CD14-positive monocyte (primary cell): ENCODE data around the gene PTPRQ. TPM values are rescaled to one million over a fixed set of nuclear protein-coding genes. Genes with fewer than 3 reads are reported as not detected.
A peak's percentile ranks its signal among the peaks of the same experiment; 100 is the strongest.

Source experiments
- DNase-seq, 3 donors: peaks; one replicate each; pipeline ENCODE4 v3.0.0-alpha.2; 2011 to 2022
- H2AFZ ChIP-seq: 2 replicates; pipeline ENCODE4 v1.6.0; 2012; ENCODE audit warnings: mild to moderate bottlenecking, low read depth, low read length, inconsistent platforms; ENCODE audit not compliant: insufficient read depth, poor library complexity, severe bottlenecking
- H3K27ac ChIP-seq, 2 donors: 1 replicate in 1 of 2; 2 replicates in 1 of 2; pipeline ENCODE4 v1.5.1; 2012 to 2013; ENCODE audit warnings: low read length in 2 of 2, control low read depth in 1 of 2, inconsistent platforms in 1 of 2, low read depth in 1 of 2, mild to moderate bottlenecking in 1 of 2
- H3K27me3 ChIP-seq, 2 donors: one replicate each; pipeline versions ENCODE4 v1.6.0 to v1.6.1; 2011 to 2013; ENCODE audit warnings: low read length in 2 of 2; ENCODE audit not compliant: control insufficient read depth in 2 of 2, insufficient read depth in 2 of 2
- H3K36me3 ChIP-seq, 2 donors: replicated peaks in 1 of 2; 1 replicate in 1 of 2; 2 replicates in 1 of 2; pipeline versions ENCODE4 v1.5.1 to v1.6.1; 2012 to 2013; ENCODE audit warnings: low read length in 2 of 2, control low read depth in 1 of 2, inconsistent platforms in 1 of 2, mild to moderate bottlenecking in 1 of 2; ENCODE audit not compliant: insufficient read depth in 2 of 2, control insufficient read depth in 1 of 2
- H3K4me1 ChIP-seq, 2 donors: 1 replicate in 1 of 2; 2 replicates in 1 of 2; pipeline versions ENCODE4 v1.5.1 to v1.6.1; 2012 to 2013; ENCODE audit warnings: low read length in 2 of 2, control low read depth in 1 of 2, inconsistent platforms in 1 of 2, mild to moderate bottlenecking in 1 of 2, moderate library complexity in 1 of 2; ENCODE audit not compliant: insufficient read depth in 2 of 2, control insufficient read depth in 1 of 2
- H3K4me2 ChIP-seq: replicated peaks from 2 replicates; pipeline ENCODE3; 2012; ENCODE audit warnings: low read length, moderate library complexity, mild to moderate bottlenecking; ENCODE audit not compliant: poor library complexity, severe bottlenecking; ENCODE audit errors: extremely low read depth
- H3K4me3 ChIP-seq, 3 experiments: fragments of 200-600 bp in 1 of 3; sonication (generic) in 1 of 3; replicated peaks in 1 of 3; 1 replicate in 2 of 3; 2 replicates in 1 of 3; pipeline ENCODE4 v1.5.1; 2011 to 2013; ENCODE audit warnings: low read length in 3 of 3, mild to moderate bottlenecking in 3 of 3, control low read depth in 2 of 3, low read depth in 2 of 3, inconsistent platforms in 1 of 3, moderate library complexity in 1 of 3
- H3K79me2 ChIP-seq: 2 replicates; pipeline ENCODE4 v1.6.0; 2012; ENCODE audit warnings: mild to moderate bottlenecking, control low read depth, inconsistent platforms, low read length, moderate library complexity; ENCODE audit not compliant: insufficient read depth
- H3K9ac ChIP-seq: 2 replicates; pipeline ENCODE4 v1.6.0; 2017; ENCODE audit warnings: low read length, mild to moderate bottlenecking; ENCODE audit not compliant: insufficient read depth, poor library complexity, severe bottlenecking
- H3K9me3 ChIP-seq, 2 donors: replicated peaks in 1 of 2; 1 replicate in 1 of 2; 2 replicates in 1 of 2; pipeline versions ENCODE4 v1.5.1 to v1.6.1; 2012 to 2013; ENCODE audit warnings: low read length in 2 of 2, control low read depth in 1 of 2; ENCODE audit not compliant: control insufficient read depth in 1 of 2, insufficient read depth in 1 of 2
- H4K20me1 ChIP-seq: 2 replicates; pipeline ENCODE4 v1.6.0; 2012; ENCODE audit warnings: mild to moderate bottlenecking, low read length, control low read depth, moderate library complexity; ENCODE audit not compliant: insufficient read depth
- H3K27ac Mint-ChIP-seq, 7 donors: one replicate each; pipeline ENCODE4 v1.8.0; 2020; ENCODE audit warnings: mild to moderate bottlenecking in 7 of 7, mixed read lengths in 7 of 7, moderate library complexity in 6 of 7, inconsistent platforms in 2 of 7
- H3K27me3 Mint-ChIP-seq, 3 donors: one replicate each; pipeline ENCODE4 v1.8.0; 2021 to 2022; ENCODE audit warnings: low read depth in 3 of 3, mild to moderate bottlenecking in 3 of 3, mixed read lengths in 3 of 3, moderate library complexity in 3 of 3, inconsistent platforms in 1 of 3
- H3K36me3 Mint-ChIP-seq, 2 donors: one replicate each; pipeline ENCODE4 v1.8.0; 2020; ENCODE audit warnings: mixed read lengths in 2 of 2, inconsistent platforms in 1 of 2, mild to moderate bottlenecking in 1 of 2
- H3K4me1 Mint-ChIP-seq: one replicate; pipeline ENCODE4 v1.8.0; 2020; ENCODE audit warnings: mild to moderate bottlenecking, mixed read lengths
- H3K4me3 Mint-ChIP-seq, 2 donors: one replicate each; pipeline ENCODE4 v1.8.0; 2020; ENCODE audit warnings: mild to moderate bottlenecking in 2 of 2, mixed read lengths in 2 of 2, moderate library complexity in 1 of 2
- H3K9me3 Mint-ChIP-seq, 7 donors: one replicate each; pipeline ENCODE4 v1.8.0; 2020 to 2022; ENCODE audit warnings: mixed read lengths in 7 of 7, mild to moderate bottlenecking in 6 of 7, moderate library complexity in 6 of 7, inconsistent platforms in 2 of 7
- WGBS: methylation state at CpG from one replicate; pipeline ENCODE4 v1.1.5; 2013; ENCODE audit warnings: missing lambda C conversion rate; ENCODE audit not compliant: insufficient coverage; 5-methylcytosine and 5-hydroxymethylcytosine counted together
- intact Hi-C, 2 donors: fragments of 100-400 bp; cut with micrococcal nuclease; formaldehyde crosslinking; loops; one replicate each; pipeline versions ENCODE4 v1.15.0 to v1.15.1; 2023
- polyA plus RNA-seq, 3 donors: library from polyadenylated mRNA; depleted of rRNA in 1 of 3; unstranded in 2 of 3; stranded (reverse) in 1 of 3; fragments of 300-500 nt in 2 of 3; fragments of >200 nt in 1 of 3; fragmentation: Illumina TruSeq in 2 of 3; gene quantifications; 1 replicate in 2 of 3; 2 replicates in 1 of 3; pipeline ENCODE4 v1.2.3, GENCODE V29; 2012 to 2021
- TF ChIP-seq, protein P1 (sequence below): fragments of 200-600 bp; IDR thresholded peaks from one replicate; pipeline ENCODE4 v1.8.0; 2022; ENCODE audit warnings: antibody characterized with exemption, mild to moderate bottlenecking

The PTPRQ gene
- polyA plus RNA-seq, 3 donors: not detected

DNA sequence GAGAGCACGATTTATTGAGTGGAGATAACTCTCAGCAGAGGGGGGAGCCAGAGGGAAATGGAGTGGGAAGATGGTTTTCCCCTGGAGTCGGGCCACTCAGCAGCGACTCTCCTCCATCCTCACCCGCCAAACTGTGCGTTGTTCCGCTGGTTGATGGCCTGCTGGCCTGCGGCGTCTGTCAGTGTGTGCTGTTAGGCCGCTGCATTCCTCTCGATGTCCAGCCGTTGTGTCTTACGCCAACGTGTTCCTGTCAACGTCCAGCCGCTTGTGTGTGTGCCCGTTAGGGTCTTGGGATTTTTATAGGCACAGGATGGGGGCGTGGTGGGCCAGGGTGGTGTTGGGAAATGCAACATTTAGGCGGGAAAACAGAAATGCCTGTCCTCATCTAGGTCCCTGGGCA, 69.2 kb downstream of the PTPRQ start:
- Histone ChIP-seq H3K4me2 (no peak overlapping the region), H3K79me2 (no peaks in the 10 kb centered on the region), H3K36me3 (no peaks in the 10 kb centered on the region), H3K4me1 (no peaks in the 10 kb centered on the region), H3K9ac (no peak overlapping the region), H4K20me1 (no peaks in the 10 kb centered on the region), H3K27ac (no peak overlapping the region), H2AFZ (no peak overlapping the region), H3K27me3 (peaks cover 0 to 6% of the 10 kb centered on the region in 2 donors), H3K9me3 (peaks cover 0 to 4% of the 10 kb centered on the region in 2 donors), H3K4me3 (no peak overlapping the region)
- H3K27me3 Mint-ChIP-seq: peaks cover 4 to 23% (median 8%) of the 10 kb centered on the region in 3 donors
- peaks cover 0 to 9% (median 2%) of the 10 kb centered on the region in 7 donors for H3K9me3 Mint-ChIP-seq
- peaks cover 4% of the 10 kb centered on the region for H3K4me1 Mint-ChIP-seq
- peak overlapping the region in 1 of 7 donors; percentile 27 for H3K27ac Mint-ChIP-seq
- intact Hi-C loops: no loop called here
- no peaks in the 10 kb centered on the region for H3K36me3 Mint-ChIP-seq
- TF ChIP-seq, protein P1, sequence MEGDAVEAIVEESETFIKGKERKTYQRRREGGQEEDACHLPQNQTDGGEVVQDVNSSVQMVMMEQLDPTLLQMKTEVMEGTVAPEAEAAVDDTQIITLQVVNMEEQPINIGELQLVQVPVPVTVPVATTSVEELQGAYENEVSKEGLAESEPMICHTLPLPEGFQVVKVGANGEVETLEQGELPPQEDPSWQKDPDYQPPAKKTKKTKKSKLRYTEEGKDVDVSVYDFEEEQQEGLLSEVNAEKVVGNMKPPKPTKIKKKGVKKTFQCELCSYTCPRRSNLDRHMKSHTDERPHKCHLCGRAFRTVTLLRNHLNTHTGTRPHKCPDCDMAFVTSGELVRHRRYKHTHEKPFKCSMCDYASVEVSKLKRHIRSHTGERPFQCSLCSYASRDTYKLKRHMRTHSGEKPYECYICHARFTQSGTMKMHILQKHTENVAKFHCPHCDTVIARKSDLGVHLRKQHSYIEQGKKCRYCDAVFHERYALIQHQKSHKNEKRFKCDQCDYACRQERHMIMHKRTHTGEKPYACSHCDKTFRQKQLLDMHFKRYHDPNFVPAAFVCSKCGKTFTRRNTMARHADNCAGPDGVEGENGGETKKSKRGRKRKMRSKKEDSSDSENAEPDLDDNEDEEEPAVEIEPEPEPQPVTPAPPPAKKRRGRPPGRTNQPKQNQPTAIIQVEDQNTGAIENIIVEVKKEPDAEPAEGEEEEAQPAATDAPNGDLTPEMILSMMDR: no peak
- 40% methylated on average over 14 of the region's 18 CpGs for WGBS
- H3K4me3 Mint-ChIP-seq: peak overlapping the region in 1 of 2 donors; percentile 56
- DNase-seq: no peak

DNA sequence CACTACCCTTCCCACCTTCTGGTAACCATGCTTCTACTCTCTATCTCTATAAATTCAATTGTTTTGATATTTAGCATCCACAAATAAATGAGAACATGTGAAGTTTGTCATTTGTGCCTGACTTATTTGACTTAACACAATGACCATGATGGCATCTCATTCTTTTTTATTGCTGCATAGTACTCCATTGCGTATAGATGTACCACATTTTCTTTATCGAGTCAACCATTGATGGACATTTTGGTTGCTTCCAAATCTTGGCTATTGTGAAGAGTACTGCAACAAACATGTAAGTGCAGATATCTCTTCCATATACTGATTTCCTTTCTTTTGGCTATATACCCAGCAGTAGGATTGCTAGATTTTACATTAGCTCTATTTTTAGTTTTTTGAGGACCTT, 73.6 kb downstream of the PTPRQ start:
- whole genome bisulfite sequencing: no CpG with 5 or more reads among the region's 2 CpGs
- intact Hi-C loops: no loop called here

More for the DNA sequence above, 73.6 kb downstream of the PTPRQ start:
- Mint-ChIP-seq H3K27ac (no peak overlapping the region), H3K4me1 (peaks cover 4% of the 10 kb centered on the region), H3K36me3 (no peaks in the 10 kb centered on the region), H3K9me3 (peaks cover 0 to 9% (median 4%) of the 10 kb centered on the region in 7 donors), H3K4me3 (no peak overlapping the region), H3K27me3 (peaks cover 0 to 17% (median 2%) of the 10 kb centered on the region in 3 donors)
- Histone ChIP-seq H3K4me3 (no peak overlapping the region), H3K27ac (no peak overlapping the region), H3K9ac (no peak overlapping the region), H3K4me1 (no peaks in the 10 kb centered on the region), H3K36me3 (no peaks in the 10 kb centered on the region), H3K9me3 (peaks cover 0 to 4% of the 10 kb centered on the region in 2 donors), H3K27me3 (peaks cover 0 to 3% of the 10 kb centered on the region in 2 donors), H3K4me2 (no peak overlapping the region), H4K20me1 (no peaks in the 10 kb centered on the region), H3K79me2 (no peaks in the 10 kb centered on the region), H2AFZ (no peak overlapping the region)
- DNase-seq: no peak
- TF ChIP-seq, protein P1: no peak
